Measurements from ENCODE around the gene GTF3A. TPM values are rescaled to one million over a fixed set of nuclear protein-coding genes. Genes with fewer than 3 reads are reported as not detected.

Gene GTF3A
- total and polyA plus RNA-seq, 2 of the 8 experiments (the other 6 are each of a cell fraction or from before 2014, with no cell fraction given) = 41.6 to 96.5 TPM

- no peaks in the 10 kb centered on the region for H3K36me3 ChIP-seq (ENCODE audit: control insufficient read depth in 2 of 4, insufficient read depth in 4 of 4, low read length in 3 of 4)
- no peak overlapping the region for H3K9ac ChIP-seq (replicated peaks in 1 of 4; ENCODE audit: extremely low read depth in 1 of 4, low read depth in 3 of 4, low read length in 3 of 4)
- peaks cover 3% of the 10 kb centered on the region; the same call in 1 of the 2 replicates for H3K23me2 ChIP-seq (ENCODE audit: low read depth, low read length)
- no peak overlapping the region for H3K4me3 ChIP-seq (ENCODE audit: extremely low read depth in 1 of 4, insufficient read depth in 2 of 4, low read depth in 3 of 4, low read length in 4 of 4)
- no peak overlapping the region for H3K23ac ChIP-seq (ENCODE audit: insufficient read length)
- H3K27me3 ChIP-seq (replicated peaks in 1 of 4; ENCODE audit: control insufficient read depth in 3 of 4, extremely low read depth in 1 of 4, insufficient read depth in 3 of 4, low read length in 3 of 4) = no peaks in the 10 kb centered on the region
- H3K4me2 ChIP-seq (ENCODE audit: insufficient read depth in 1 of 2, low read depth in 2 of 2, low read length in 2 of 2) = no peak overlapping the region
- no peak overlapping the region for H4K5ac ChIP-seq (ENCODE audit: insufficient read length, low read depth, low read length)
- no peak overlapping the region for H2BK5ac ChIP-seq (ENCODE audit: low read depth, low read length)
- no peak overlapping the region for H2BK15ac ChIP-seq (ENCODE audit: low read length)
- H3K18ac ChIP-seq (ENCODE audit: extremely low read depth, low read length) = no peak overlapping the region
- H2AK5ac ChIP-seq (ENCODE audit: low read depth, low read length) = no peak overlapping the region
- H4K20me1 ChIP-seq (replicated peaks in 1 of 2; ENCODE audit: control insufficient read depth in 1 of 2, insufficient read depth in 2 of 2, low read length in 2 of 2) = no peaks in the 10 kb centered on the region
- POLR2A ChIA-PET (ENCODE audit: partially characterized antibody) = interaction anchor here (0.6 kb wide), 1 partner anchor 634 kb away, joined by 3 read pairs; no protein-coding TSS in a partner anchor
- H2BK120ac ChIP-seq (replicated peaks; ENCODE audit: low read depth, low read length) = no peak overlapping the region
- DNase-seq (ENCODE audit: low read depth in 1 of 2, low spot score in 2 of 2) (no peak), FAIRE-seq (no peak)
- H3K79me1 ChIP-seq (ENCODE audit: low read depth, low read length) = no peaks in the 10 kb centered on the region
- H4K8ac ChIP-seq (ENCODE audit: extremely low read depth, insufficient read depth, low read length) = no peak overlapping the region
- no peak overlapping the region for H3K27ac ChIP-seq (ENCODE audit: low read depth, low read length)
- H3K4ac ChIP-seq (replicated peaks; ENCODE audit: insufficient read length, low read depth, low read length) = no peak overlapping the region
- no peak overlapping the region for H2BK20ac ChIP-seq (ENCODE audit: low read length)
- 90% methylated on average over 5 of the region's 7 CpGs; no CpG with 5 or more reads in 1 of the 2 experiments for WGBS, 2 experiments (ENCODE audit: extremely low coverage in 1 of 2, insufficient coverage in 1 of 2, insufficient read length in 1 of 2, insufficient replicate concordance in 2 of 2, low coverage in 1 of 2, low lambda C conversion rate in 2 of 2, missing lambda C conversion rate in 1 of 2)
- no peaks in the 10 kb centered on the region for H3K9me3 ChIP-seq (ENCODE audit: insufficient read depth in 2 of 2, low read depth in 1 of 2, low read length in 1 of 2)
- no peak overlapping the region for H4K91ac ChIP-seq (replicated peaks; ENCODE audit: insufficient read length, low read length)
- no peak overlapping the region for H2BK12ac ChIP-seq (ENCODE audit: low read depth, low read length)
- no peak overlapping the region for H2AFZ ChIP-seq (ENCODE audit: low read length)
- no peaks in the 10 kb centered on the region for H3K79me2 ChIP-seq (ENCODE audit: control insufficient read depth in 1 of 2, insufficient read depth in 2 of 2, low read length in 2 of 2)
- H3K14ac ChIP-seq (ENCODE audit: insufficient read length) = no peak overlapping the region
- CTCF ChIA-PET (ENCODE audit: partially characterized antibody) = interaction anchor here (1.2 to 2.5 kb wide), 5 partner anchors 10 to 28 kb away, joined by 3 to 9 read pairs (median 6); no protein-coding TSS in a partner anchor
- H3K4me1 ChIP-seq (replicated peaks in 1 of 4; ENCODE audit: control insufficient read depth in 3 of 4, insufficient read depth in 4 of 4, low read length in 3 of 4) = peaks cover 0 to 3% (median under 1%) of the 10 kb centered on the region in 4 experiments; a peak in 2 of 7 replicates
- H3K56ac ChIP-seq (replicated peaks; ENCODE audit: insufficient read length, low read depth, low read length) = no peak overlapping the region
- TF ChIP-seq TEAD4 (IDR thresholded peaks at IDR 0.05; ENCODE audit: low read depth, low read length) = no peak
- TF ChIP-seq CHD2 (IDR thresholded peaks at IDR 0.05; ENCODE audit: low read length) = no peak
- TF ChIP-seq KDM1A (IDR thresholded peaks at IDR 0.05; ENCODE audit: borderline replicate concordance, low read length) = no peak
- TF ChIP-seq CREB1 (IDR thresholded peaks at IDR 0.05) = no peak
- no peak for TF ChIP-seq SRF (IDR thresholded peaks at IDR 0.05; ENCODE audit: low read depth, low read length)
Measured at GRCh38 chr13:27389891-27390290, 34.5 kb upstream of the GTF3A start.
